AG10803 (cell line): Measurements from ENCODE around the gene CAMKV.
A peak's percentile ranks its signal among the peaks of the same experiment; 100 is the strongest.

Experiments
- DNase-seq: peaks from one replicate; pipeline ENCODE4 v3.0.0; 2010; ENCODE audit warnings: low read depth
- H3K4me3 ChIP-seq: 2 replicates; pipeline ENCODE4 v1.5.1; 2011; ENCODE audit warnings: mild to moderate bottlenecking, low read length, control low read depth
- CTCF ChIP-seq: conservative IDR thresholded peaks from 2 replicates; pipeline ENCODE4 v1.5.1; 2011; ENCODE audit warnings: mild to moderate bottlenecking, low read length, control low read depth, inconsistent platforms

Gene CAMKV

GRCh38 chr3:49867400-49867799 lies 2.3 kb downstream of the CAMKV start:
- DNase-seq: no peak
- H3K4me3 ChIP-seq: no peak overlapping the region
- no peak for TF ChIP-seq CTCF

- no peak for DNase-seq
- H3K4me3 ChIP-seq: no peak overlapping the region
- no peak for TF ChIP-seq CTCF
These were observed 4.4 kb downstream of the CAMKV start for GRCh38 chr3:49865198-49865784.

GRCh38 chr3:49864505-49864904 lies 5.2 kb downstream of the CAMKV start:
- TF ChIP-seq CTCF: no peak

GRCh38 chr3:49859576-49860305 lies 10.0 kb downstream of the CAMKV start:
- no peak for DNase-seq
- TF ChIP-seq CTCF: no peak
- no peak overlapping the region for H3K4me3 ChIP-seq

More at GRCh38 chr3:49864505-49864904, 5.2 kb downstream of the CAMKV start:
- DNase-seq: no peak
- no peak overlapping the region for H3K4me3 ChIP-seq

GRCh38 chr3:49856181-49857005 lies 13.3 kb downstream of the CAMKV start, which contains the start of gene TRAIP:
Gene TRAIP, minus strand, starts transcription at chr3:49856564. Its CDS starts 111 bp downstream, at chr3:49856453.
- no peak for TF ChIP-seq CTCF
- peak within 1 kb of the TSS; percentile 89 for H3K4me3 ChIP-seq
- peak; percentile 87 for DNase-seq

- DNase-seq: no peak
- peak overlapping the region; percentile 89 for H3K4me3 ChIP-seq
- TF ChIP-seq CTCF: no peak
These were observed 14.0 kb downstream of the CAMKV start for GRCh38 chr3:49855662-49856061.
